Muscle of back (tissue), 11 donors: Measurements from ENCODE around the gene MGRN1. TPM values are rescaled to one million over a fixed set of nuclear protein-coding genes. Genes with fewer than 3 reads are reported as not detected.
"Not testable (repeated sequence)": the region's sequence is repeated elsewhere in the genome, so short reads cannot be mapped to it uniquely, and the experiment has no call there.

Source experiments
- DNase-seq, 3 donors: peaks; one replicate each; pipeline versions ENCODE4 v3.0.0 to v3.0.0-alpha.2; 2013
- polyA plus RNA-seq, 10 donors: library from polyadenylated mRNA; unstranded; fragments of 120-200 nt; gene quantifications; one replicate each; pipeline ENCODE4 v1.2.1, GENCODE V29; 2013; ENCODE audit not compliant: insufficient read length in 10 of 10

MGRN1 gene
- polyA plus RNA-seq, 10 donors, result 30.9 to 42.7 (median 36.9) TPM

DNA sequence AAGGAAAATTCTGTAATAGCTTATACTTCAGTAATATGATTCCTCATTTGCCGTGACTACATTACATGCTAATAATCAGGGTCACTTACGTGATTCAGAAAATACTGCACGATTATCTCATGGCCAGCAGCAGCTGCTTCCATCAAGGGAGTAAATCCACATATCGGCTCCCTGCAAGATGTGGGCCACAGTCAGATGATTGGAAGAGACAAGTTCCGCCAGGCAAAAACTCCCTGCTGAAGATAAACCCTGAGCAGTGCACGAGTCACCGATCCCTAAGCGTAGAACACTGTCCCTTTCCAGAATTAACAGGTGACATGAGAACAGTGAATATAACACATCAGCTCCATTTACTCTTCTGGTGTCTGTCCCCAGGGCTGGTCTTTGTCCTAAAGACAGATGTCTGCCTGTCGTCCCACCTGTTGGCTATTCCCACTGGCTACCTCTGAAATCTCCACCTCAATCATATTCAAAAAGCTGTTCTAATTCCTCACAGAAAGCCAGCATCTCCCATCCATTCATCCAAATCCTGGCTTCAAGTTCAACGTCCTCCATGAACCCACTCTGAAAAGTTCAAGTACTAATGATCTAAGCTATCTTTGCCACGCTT is 100.1 kb downstream of the MGRN1 start:
- no peak for DNase-seq

DNA sequence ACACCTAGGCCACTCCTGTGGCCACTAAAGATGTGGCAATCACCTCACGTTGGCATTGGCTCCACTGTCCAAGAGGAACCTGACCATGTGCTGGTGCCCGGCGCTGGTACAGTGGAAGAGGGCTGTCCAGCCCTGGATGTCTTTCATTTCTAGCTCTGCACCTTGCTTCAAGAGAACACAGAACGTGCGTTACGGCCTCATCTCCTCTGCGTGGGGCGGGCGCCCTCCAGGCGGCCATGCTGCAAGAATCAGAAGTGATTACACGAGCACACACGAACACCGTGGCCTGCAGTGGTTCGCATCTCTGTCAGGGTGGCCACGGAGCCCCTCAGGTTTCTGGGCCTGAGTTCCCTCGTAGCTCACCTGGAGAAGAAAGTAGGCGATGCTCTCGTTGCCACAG is 102.0 kb downstream of the MGRN1 start:
- DNase-seq, result no peak

DNA sequence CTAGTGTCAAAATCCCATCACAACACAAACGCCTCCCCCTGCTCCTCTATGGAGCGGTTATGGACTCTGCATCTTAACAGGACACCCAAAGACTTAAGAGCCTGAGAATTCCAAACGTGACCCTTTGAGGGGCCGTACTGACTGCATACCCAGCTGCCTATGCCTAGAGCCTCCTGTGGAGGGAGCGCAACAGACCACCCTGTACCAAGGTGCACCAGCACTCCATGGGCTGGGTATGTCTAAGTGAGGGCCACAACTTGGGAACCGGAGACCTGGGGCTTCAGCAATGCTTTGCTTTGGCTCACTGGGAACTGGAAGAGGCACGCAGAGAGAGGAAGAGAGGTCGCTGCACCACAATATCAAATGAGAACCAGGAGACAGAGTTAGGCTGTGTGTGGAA is 104.0 kb downstream of the MGRN1 start:
- DNase-seq, result no peak

DNA sequence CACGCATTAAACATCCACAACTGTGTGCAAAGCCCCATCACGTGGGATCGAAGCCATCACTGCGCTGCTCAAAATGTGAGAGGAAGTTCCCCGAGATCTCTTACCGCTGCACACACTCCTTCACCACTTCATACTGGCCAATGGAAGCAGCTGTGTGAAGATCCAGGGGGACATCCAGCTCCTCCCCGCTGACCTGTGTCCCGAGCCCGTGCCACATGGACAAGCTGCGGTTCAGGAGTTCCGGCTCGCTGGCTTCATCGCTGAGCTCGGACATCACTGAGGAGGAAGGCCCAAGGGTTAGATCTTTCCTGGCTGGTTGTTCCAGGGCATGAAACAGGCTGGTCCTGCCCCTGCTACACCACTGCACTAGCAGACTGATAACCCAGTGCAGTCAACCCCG is 105.2 kb downstream of the MGRN1 start:
- no peak for DNase-seq

DNA sequence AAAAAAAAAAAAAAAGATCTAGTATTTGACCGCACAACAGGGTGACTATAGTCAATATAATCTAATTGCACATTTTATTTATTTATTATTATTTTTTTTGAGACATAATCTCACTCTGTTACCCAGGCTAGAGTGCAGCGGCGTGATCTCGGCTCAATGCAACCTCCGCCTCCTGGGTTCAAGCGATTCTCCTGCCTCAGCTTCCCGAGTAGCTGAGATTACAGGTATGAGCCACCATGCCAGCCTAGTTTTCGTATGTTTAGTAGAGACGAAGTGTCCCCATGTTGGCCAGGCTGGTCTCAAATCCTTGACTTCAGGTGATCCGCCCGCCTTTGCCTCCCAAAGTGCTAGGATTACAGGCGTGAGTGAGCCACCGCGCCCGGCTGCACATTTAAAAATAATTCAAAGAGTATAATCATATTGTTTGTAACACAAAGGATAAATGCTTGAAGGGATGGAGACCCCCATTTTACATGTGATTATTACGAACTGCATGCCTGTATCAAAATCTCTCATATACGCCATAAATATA is 108.7 kb downstream of the MGRN1 start:
- DNase-seq, result no peak

DNA sequence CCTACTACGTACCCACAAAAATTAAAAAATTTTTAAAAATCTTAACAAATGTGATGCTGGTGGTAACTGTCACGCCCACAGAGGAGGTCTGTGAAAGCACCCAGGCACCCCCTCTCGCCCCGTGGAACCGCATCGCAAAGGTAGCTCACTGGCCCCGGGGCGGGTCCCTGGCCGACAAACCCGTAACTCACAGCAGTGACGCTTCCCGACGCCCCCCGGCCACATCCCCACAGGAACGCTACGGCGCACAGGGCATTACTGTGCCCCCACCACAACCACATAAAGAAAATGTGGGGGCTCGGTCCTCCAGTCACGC is 109.1 kb downstream of the MGRN1 start:
- peak in 1 of 3 donors; percentile 16 for DNase-seq

DNA sequence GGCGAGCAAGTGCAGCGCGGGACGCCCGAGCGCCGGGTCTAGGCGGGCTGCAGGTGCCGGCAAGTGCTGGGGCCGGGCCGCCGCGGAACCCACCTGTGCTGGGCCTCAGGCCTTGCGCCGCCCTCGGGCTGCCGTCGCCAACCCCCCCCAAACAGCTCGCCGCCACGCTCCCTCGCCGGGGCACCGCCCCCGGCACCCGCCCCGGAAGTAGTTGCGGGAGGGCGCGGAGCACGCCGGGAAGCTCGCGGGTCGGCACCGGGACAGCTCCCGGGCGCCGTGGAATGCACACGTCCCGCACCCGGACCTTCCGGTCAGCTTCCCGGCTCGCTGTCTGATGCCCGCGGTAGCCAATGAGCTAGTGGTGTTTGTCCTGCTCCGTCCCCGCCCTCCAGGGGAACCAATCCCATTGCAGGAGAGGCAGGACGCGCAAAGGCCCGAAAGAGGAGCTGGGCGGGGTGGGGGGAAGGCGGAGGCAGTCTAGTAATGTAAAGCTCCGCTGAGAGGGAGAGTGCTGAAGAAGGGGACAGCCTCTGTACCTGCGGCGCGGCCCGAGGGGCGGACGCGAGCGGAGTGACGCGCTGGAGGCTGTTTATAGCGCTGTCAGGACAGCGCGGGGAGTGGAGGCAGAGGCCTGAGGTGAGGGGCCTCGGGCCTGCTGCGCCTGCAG is 109.6 kb downstream of the MGRN1 start, which contains the start of the genes ANKS3 and DNAAF8:
Gene ANKS3 (minus strand): TSS at position 209 of the 667 bp plus-strand sequence. CDS start 4,122 bp downstream, outside the sequence.
Gene DNAAF8 (plus strand): TSS at position 475 of the 667 bp plus-strand sequence. CDS start 1,978 bp downstream, outside the sequence.
- DNase-seq, result peak; percentile 95 to 98 (median 96)

DNA sequence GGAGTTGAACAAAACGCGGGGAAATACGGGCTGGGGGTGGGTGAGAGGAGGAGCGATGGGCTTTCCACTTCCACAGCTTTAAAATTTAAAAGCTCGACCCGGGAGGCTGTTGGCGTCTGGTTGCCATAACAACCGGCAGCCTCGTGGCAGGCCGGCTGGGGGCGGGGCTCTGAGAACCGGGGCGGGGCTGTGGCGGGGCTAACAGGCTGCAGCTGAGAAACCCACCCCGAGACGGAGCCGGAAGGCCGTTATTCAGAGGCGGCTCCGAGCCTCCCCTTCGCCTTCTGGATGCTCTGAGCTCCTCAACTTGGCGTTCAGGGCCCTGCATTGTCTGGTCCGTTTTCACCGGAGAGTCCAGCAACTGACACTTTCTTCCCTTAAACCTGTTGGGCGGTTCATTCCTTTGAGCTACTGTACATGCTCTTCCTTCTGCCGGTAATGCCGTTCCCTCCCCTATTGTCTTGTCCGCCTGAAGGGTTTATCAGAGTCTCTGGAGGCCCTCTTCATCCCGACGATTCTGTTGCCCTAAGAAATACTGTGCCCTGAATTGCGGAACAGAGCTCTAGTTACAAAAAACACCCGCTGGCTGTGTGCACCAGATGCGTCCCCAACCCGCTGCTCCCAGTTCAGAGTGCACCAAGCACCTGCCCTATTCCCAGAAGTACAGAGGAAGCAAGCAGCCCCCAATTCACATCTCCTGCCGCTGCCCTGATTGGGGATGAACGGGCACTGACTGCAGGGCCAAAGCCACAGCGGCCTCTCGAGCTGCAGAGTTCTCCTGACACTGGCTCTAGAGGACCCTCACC is 110.3 kb downstream of the MGRN1 start:
- peak; percentile 80 to 93 (median 88) for DNase-seq

DNA sequence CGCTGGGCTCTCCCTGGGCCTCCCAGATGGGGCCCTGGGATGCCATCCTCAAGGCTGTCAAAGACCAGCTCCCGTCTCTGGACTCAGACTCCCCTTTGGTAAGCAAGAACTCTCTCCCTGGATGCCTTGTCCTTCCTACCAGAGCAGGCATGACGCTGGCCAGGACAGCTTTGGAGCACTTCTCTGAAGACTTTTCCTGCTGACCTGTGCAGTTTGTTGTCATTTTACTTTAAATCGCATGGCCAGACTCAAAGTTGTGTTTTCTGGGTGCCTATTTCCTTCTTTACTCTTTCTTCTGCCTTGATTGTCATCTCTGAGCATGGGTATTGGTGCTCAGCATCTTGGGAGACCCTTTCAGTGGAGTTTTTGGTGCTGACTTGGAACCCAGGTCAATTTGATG is 111.9 kb downstream of the MGRN1 start:
- DNase-seq, result no peak

DNA sequence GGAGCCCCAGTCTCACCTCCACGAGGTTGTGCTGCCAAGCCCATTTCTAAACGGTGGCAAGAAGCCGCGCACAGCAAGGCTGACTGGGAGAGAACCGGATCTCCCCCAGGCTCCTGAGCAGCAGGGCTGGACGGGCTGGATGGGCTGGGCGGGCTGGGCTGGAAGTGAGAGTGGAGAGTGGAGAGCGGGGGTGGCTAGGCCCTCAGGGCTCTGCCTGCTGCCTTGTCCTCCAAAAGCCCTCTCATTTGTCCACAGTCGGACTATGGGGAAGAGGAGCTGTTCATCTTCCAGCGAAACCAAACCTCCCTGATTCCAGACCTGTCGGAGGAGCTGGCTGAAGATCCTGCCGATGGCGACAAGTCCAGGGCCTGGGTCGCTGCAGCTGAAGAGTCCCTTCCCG is 112.9 kb downstream of the MGRN1 start:
- no peak for DNase-seq

DNA sequence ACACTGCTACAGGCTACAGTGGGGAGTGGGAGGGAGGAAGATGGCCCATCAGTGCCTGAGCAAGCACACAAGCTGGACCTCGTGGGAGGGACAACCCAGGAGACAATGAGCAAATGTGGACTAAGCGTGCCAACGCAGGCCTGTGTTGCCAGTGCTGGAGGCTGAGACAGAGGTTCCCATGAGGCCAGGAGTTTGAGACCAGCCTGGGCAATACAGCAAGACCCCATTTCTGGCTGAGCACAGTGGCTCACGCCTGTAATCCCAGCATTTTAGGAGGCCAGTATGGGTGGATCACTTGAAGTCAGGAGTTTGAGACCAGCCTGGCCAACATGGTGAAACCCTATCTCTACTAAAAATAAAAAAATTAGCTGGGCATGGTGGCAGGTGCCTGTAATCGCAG is 113.7 kb downstream of the MGRN1 start:
- not testable (repeated sequence) for DNase-seq

Other genes with a start within 250 kb of the MGRN1 start
- 10 to 100 TPM; 16.0 to 30.4 (median 22.4) TPM for gene CORO7, start 208.2 kb upstream of the MGRN1 start, polyA plus RNA-seq
- 10 to 100 TPM; 24.2 to 32.7 (median 28.2) TPM for gene DNAJA3, start 199.0 kb upstream of the MGRN1 start, polyA plus RNA-seq
- 10 to 100 TPM in 9 of 10 donors, 1 to 10 TPM in 1; 9.8 to 25.0 (median 14.1) TPM for gene NMRAL1, start 150.2 kb upstream of the MGRN1 start, polyA plus RNA-seq
- 10 to 100 TPM; 32.6 to 51.2 (median 38.7) TPM for gene HMOX2, start 148.4 kb upstream of the MGRN1 start, polyA plus RNA-seq
- 10 to 100 TPM; 27.5 to 44.6 (median 37.6) TPM for gene CDIP1, start 86.1 kb upstream of the MGRN1 start, polyA plus RNA-seq
- gene C16orf96, start 68.5 kb upstream of the MGRN1 start, polyA plus RNA-seq, result under 1 TPM; 0.14 to 0.76 (median 0.56) TPM
- 10 to 100 TPM; 12.5 to 22.3 (median 16.2) TPM for gene UBALD1, start 9.9 kb upstream of the MGRN1 start, polyA plus RNA-seq
- 10 to 100 TPM; 15.9 to 28.0 (median 21.2) TPM for gene NUDT16L1, start 68.7 kb downstream of the MGRN1 start, polyA plus RNA-seq
- gene ANKS3, start 109.4 kb downstream of the MGRN1 start, polyA plus RNA-seq, result 10 to 100 TPM in 9 of 10 donors, 1 to 10 TPM in 1; 9.7 to 22.3 (median 13.8) TPM
- gene DNAAF8, start 109.7 kb downstream of the MGRN1 start, polyA plus RNA-seq, result 1 to 10 TPM in 1 of 10 donors, under 1 TPM in 9; 0.35 to 1.0 (median 0.71) TPM
- 10 to 100 TPM in 3 of 10 donors, 1 to 10 TPM in 7; 7.1 to 11.9 (median 8.8) TPM for gene ZNF500, start 142.3 kb downstream of the MGRN1 start, polyA plus RNA-seq
- gene SEPTIN12, start 163.5 kb downstream of the MGRN1 start, polyA plus RNA-seq, result 1 to 10 TPM in 1 of 10 donors, not detected in 9; 9.8 TPM
- gene SMIM22, start 170.5 kb downstream of the MGRN1 start, polyA plus RNA-seq, result under 1 TPM in 3 of 10 donors, not detected in 7; 0.37 to 0.52 (median 0.46) TPM
- 10 to 100 TPM in 9 of 10 donors, 1 to 10 TPM in 1; 6.6 to 14.9 (median 12.3) TPM for gene ROGDI, start 177.8 kb downstream of the MGRN1 start, polyA plus RNA-seq
- gene GLYR1, start 222.5 kb downstream of the MGRN1 start, polyA plus RNA-seq, result 10 to 100 TPM; 40.5 to 61.3 (median 49.6) TPM
- 10 to 100 TPM; 15.8 to 23.0 (median 19.5) TPM for gene UBN1, start 222.7 kb downstream of the MGRN1 start, polyA plus RNA-seq